ENCODE measurements around the gene UGT1A1. TPM values are rescaled to one million over a fixed set of nuclear protein-coding genes. Genes with fewer than 3 reads are reported as not detected.

UGT1A1 gene
- total RNA-seq, 1 donor from 2014 or later = 0.98 TPM

- Histone ChIP-seq H3K27me3 (no peaks in the 10 kb centered on the region), H3K27ac (no peak overlapping the region), H3K4me3 (no peak overlapping the region), H3K4me1 (no peaks in the 10 kb centered on the region), H3K9me3 (no peaks in the 10 kb centered on the region), H3K36me3 (no peaks in the 10 kb centered on the region)
- no peak for DNase-seq (ENCODE audit: extremely low spot score in 2 of 2)
- TF ChIP-seq POLR2AphosphoS5 (IDR thresholded peaks at IDR 0.05; ENCODE audit: insufficient read depth in 1 of 2, low read depth in 1 of 2) = no peak
- TF ChIP-seq CTCF (IDR thresholded peaks at IDR 0.05) = no peak
- TF ChIP-seq POLR2A (IDR thresholded peaks at IDR 0.05) = no peak
- intact Hi-C loops (cut with DNase I) = no loop called here
Measured at GRCh38 chr2:233821709-233822100, 61.6 kb downstream of the UGT1A1 start.

GRCh38 chr2:233822101-233822771 lies 62.2 kb downstream of the UGT1A1 start:
- Histone ChIP-seq H3K9me3 (no peaks in the 10 kb centered on the region), H3K36me3 (no peaks in the 10 kb centered on the region), H3K27me3 (no peaks in the 10 kb centered on the region), H3K4me3 (no peak overlapping the region), H3K4me1 (no peaks in the 10 kb centered on the region), H3K27ac (no peak overlapping the region)
- DNase-seq (ENCODE audit: extremely low spot score in 2 of 2) = no peak
- TF ChIP-seq CTCF (IDR thresholded peaks at IDR 0.05) (no peak), POLR2A (IDR thresholded peaks at IDR 0.05) (no peak), POLR2AphosphoS5 (IDR thresholded peaks at IDR 0.05; ENCODE audit: insufficient read depth in 1 of 2, low read depth in 1 of 2) (no peak)
- intact Hi-C loops (cut with DNase I) = no loop called here

Other genes starting within 250 kb of the UGT1A1 start
- 50.1 TPM for gene USP40, start 193.5 kb upstream of the UGT1A1 start, total RNA-seq
- gene UGT1A8, start 142.6 kb upstream of the UGT1A1 start, total RNA-seq = not detected
- gene UGT1A10, start 123.8 kb upstream of the UGT1A1 start, total RNA-seq = not detected
- gene UGT1A9, start 88.4 kb upstream of the UGT1A1 start, total RNA-seq = not detected
- 4.9 TPM for gene UGT1A7, start 78.4 kb upstream of the UGT1A1 start, total RNA-seq
- gene UGT1A6, start 67.4 kb upstream of the UGT1A1 start, total RNA-seq = 14.0 TPM
- 1.2 TPM for gene UGT1A5, start 47.4 kb upstream of the UGT1A1 start, total RNA-seq
- gene UGT1A4, start 41.5 kb upstream of the UGT1A1 start, total RNA-seq = 0.98 TPM
- not detected for gene UGT1A3, start 31.2 kb upstream of the UGT1A1 start, total RNA-seq
- gene MROH2A, start 18.1 kb downstream of the UGT1A1 start, total RNA-seq = not detected
- gene HJURP, start 94.3 kb downstream of the UGT1A1 start, total RNA-seq = 2.2 TPM
- not detected for gene TRPM8, start 157.1 kb downstream of the UGT1A1 start, total RNA-seq

Measured in vagina (tissue), 2 donors.